Activated naive CD8-positive, alpha-beta T cell treated with anti-CD3 and anti-CD28 coated beads, Interleukin-2, amount 50 U/mL, for 24 hours (primary cell): ENCODE results near the gene ADAP1.
A peak's percentile ranks its signal among the peaks of the same experiment; 100 is the strongest.
"Not testable (repeated sequence)": the region's sequence is repeated elsewhere in the genome, so short reads cannot be mapped to it uniquely, and the experiment has no call there.

Experiments
- ATAC-seq: fragments of 150-1000 bp; cut with Tn5 transposase; one replicate; pipeline ENCODE4 v1.10.0; 2021
- DNase-seq: peaks from one replicate; pipeline ENCODE4 v3.0.0; 2021
- H3K27ac Mint-ChIP-seq: one replicate; pipeline ENCODE4 v1.8.0; 2021; ENCODE audit warnings: mild to moderate bottlenecking, mixed read lengths
- H3K27me3 Mint-ChIP-seq: one replicate; pipeline ENCODE4 v1.8.0; 2021; ENCODE audit warnings: mixed read lengths
- H3K36me3 Mint-ChIP-seq: one replicate; pipeline ENCODE4 v1.8.0; 2021; ENCODE audit warnings: low read depth, mixed read lengths
- H3K4me1 Mint-ChIP-seq: one replicate; pipeline ENCODE4 v1.8.0; 2021; ENCODE audit warnings: mixed read lengths
- H3K4me3 Mint-ChIP-seq: one replicate; pipeline ENCODE4 v1.8.0; 2021; ENCODE audit warnings: mild to moderate bottlenecking, moderate library complexity, mixed read lengths
- H3K9me3 Mint-ChIP-seq: one replicate; pipeline ENCODE4 v1.8.0; 2021; ENCODE audit warnings: mixed read lengths

ADAP1 gene

DNA sequence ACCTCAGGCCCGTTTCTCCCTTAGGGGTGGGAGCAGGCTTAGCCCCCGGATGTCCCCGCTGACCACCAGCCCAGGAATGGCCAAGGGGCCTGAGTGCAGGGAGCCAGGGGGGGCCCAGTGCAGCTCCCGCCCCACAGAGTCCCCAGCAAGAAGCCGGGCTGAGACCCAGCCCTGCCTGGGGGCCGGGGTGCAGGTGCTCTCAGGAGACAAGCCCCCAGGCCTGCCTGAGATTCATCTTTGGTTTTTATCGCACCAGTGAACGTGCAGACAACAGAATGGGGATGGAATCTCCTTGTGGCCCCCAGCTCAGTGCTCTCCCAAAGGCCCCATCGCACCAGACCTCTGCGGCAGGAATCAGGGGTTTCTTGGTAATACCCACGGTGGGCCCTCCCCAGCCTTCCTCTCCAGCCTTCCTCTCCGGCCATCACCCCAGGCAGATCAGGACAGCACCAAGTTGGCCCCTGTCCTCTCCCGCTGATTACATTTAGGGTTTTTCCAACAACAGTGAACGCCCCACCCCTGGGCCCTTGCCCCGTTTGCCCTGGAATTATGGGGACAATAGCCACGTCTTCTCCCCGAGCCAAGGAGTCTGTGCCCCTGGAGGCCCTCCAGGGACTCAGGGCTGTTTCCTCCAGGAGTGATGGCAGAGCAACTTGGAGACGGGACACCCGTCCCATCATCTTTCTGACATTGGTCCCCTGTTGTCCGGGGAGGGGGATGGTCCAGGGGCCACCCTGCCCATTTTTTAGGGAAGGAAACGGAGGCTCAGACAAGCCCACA lies 22.4 kb downstream of the ADAP1 start:
- no peak overlapping the region for H3K27ac Mint-ChIP-seq
- no peak for DNase-seq
- H3K36me3 Mint-ChIP-seq: peaks cover 23% of the 10 kb centered on the region
- H3K4me1 Mint-ChIP-seq: peaks cover 49% of the 10 kb centered on the region
- H3K4me3 Mint-ChIP-seq: no peak overlapping the region
- H3K27me3 Mint-ChIP-seq: no peaks in the 10 kb centered on the region
- ATAC-seq: no peak
- H3K9me3 Mint-ChIP-seq: no peaks in the 10 kb centered on the region

DNA sequence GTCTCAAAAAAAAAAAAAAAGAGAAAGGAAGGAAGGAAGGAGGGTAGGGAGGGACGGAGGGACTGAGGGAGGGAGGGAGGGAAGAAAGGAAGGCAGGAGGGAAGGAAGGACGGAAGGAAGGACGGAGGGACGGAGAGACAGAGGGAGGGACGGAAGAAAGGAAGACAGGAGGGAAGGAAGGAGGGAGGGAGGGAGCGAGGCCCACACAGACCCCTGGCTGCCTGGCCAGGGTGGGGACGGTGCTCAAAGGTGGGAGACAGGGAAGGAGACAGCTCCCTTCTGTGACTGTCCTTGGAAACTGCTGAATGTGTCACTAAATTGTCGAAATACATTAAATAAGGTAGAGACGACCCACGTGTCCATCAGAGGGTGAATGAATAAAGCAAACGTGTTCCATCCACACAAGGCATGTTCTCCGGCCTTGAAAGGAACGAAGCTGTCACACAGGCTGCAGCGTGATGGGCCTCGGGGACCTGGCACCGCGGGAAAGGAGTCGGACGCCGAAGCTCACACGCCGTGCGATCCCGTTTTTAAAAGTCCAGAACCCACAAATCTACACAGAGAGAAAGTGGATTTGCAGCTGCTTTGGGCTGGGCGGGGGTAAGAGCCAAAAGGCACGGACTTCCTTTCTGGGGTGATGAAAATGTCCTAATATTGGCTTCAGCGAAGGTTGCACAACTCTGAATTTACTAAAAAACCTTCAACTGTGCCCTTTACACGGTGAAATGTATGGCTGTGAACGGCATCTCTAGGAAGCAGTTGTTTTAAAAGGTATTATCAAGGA lies 23.3 kb downstream of the ADAP1 start:
- Mint-ChIP-seq H3K36me3 (peaks cover 19% of the 10 kb centered on the region), H3K9me3 (no peaks in the 10 kb centered on the region), H3K4me3 (no peak overlapping the region), H3K27me3 (no peaks in the 10 kb centered on the region), H3K27ac (peak overlapping the region; percentile 14), H3K4me1 (peaks cover 47% of the 10 kb centered on the region)
- no peak for DNase-seq
- no peak for ATAC-seq

DNA sequence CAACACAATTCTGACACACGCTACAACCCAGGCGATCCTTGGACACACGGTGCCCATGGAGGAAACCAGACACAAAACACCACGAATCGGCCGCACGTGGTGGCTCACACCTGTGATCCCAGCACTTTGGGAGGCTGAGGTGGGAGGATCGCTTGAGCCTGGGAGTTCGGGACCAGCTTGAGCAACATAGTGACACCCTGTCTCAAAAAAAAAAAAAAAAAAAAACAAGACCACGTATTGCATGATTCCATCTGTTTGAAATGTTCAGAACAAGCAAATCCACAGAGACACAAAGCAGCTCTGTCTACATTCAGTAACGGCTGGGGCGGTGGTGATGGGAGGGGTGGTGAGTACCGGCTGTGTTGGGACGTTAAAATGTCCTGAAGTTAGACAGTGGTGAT lies 25.2 kb downstream of the ADAP1 start:
- ATAC-seq (no peak), DNase-seq (no peak)
- peak overlapping the region; percentile 61 for H3K4me3 Mint-ChIP-seq
- H3K27me3 Mint-ChIP-seq: no peaks in the 10 kb centered on the region
- peaks cover 18% of the 10 kb centered on the region for H3K36me3 Mint-ChIP-seq
- H3K4me1 Mint-ChIP-seq: peaks cover 55% of the 10 kb centered on the region
- H3K9me3 Mint-ChIP-seq: no peaks in the 10 kb centered on the region
- peak overlapping the region; percentile 95 for H3K27ac Mint-ChIP-seq

DNA sequence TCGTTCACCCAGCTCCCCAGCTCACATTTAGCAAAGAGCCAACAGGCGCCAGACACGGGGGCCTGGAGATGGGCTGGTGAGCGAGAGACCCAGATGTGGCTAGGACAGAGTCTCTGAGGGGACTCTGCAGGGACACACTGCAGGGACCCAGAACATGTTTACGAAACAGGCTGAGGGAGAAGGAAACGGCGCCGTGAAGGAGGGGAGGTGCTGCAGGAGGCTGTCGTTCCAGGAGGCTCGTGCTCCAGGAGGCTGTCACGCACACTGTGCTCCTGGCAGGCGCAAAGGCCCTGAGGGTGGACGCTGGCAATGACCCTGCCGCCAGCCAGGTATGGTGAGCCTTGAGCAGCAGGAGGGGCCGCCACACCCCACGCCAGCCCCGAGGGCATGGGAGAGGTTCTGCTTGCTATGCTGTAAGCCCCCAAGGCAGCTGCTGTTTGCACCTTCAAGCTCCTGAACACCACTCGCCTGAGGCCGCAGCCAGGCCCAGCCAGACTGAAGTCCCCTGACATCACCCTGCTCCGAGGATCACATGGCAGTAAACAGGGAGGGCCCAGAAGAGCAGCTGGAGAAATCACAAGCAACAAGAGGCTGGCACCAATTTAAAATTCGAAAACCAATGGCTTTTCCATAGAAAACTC lies 27.3 kb downstream of the ADAP1 start:
- Mint-ChIP-seq H3K36me3 (peaks cover 18% of the 10 kb centered on the region), H3K27ac (peak overlapping the region; percentile 65), H3K27me3 (no peaks in the 10 kb centered on the region), H3K4me3 (no peak overlapping the region), H3K9me3 (no peaks in the 10 kb centered on the region), H3K4me1 (peaks cover 68% of the 10 kb centered on the region)
- ATAC-seq (no peak), DNase-seq (no peak)

DNA sequence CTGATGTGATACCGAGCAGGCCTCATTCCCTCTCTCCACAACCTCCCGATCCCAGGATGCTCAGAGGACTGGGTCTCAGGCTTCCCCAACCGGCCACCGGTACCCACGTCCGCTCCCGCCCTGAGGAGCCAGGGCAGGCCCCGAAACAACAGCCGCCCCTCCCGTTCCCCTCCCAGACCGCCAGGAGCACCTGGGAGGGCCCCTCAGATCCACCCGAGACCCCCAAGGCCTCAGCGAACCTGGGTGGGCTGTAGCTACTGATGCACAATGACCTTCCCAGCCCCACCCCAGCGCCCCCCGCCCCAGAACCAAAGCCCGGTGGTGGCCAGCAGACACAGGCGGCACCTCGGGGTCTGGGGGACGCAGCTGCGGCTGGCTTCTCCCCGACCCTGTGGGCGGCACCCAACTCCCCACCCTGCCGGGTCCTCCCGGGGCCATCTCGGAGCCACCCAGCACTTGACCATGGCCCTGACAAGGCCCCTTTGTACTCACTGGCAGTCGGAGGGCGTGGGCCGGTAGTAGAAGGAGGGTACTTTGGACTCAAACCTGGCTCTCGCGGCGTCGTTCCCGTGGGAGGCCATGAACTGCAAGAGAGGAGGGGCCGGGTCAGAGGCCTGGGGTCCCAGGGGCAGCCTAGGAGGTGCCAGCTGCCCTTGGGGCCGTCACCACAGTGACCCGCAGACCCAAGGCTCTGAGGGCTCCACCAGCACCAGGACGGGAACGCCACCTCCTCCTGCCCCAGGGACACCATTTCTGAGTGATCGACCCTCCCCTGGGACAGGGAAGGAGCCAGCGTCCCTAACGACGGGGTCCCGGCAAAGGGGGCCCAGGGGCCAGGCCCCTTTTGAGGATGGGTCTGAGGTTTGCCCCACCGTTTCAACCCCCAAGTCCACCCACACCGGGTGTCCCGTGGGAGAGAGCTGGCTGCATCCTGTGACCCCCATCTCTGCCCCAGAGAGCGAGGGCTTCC lies 28.1 kb downstream of the ADAP1 start:
- H3K9me3 Mint-ChIP-seq: no peaks in the 10 kb centered on the region
- peaks cover 73% of the 10 kb centered on the region for H3K4me1 Mint-ChIP-seq
- H3K27ac Mint-ChIP-seq: peak overlapping the region; percentile 85
- DNase-seq (no peak), ATAC-seq (no peak)
- H3K27me3 Mint-ChIP-seq: no peaks in the 10 kb centered on the region
- no peak overlapping the region for H3K4me3 Mint-ChIP-seq
- peaks cover 18% of the 10 kb centered on the region for H3K36me3 Mint-ChIP-seq

DNA sequence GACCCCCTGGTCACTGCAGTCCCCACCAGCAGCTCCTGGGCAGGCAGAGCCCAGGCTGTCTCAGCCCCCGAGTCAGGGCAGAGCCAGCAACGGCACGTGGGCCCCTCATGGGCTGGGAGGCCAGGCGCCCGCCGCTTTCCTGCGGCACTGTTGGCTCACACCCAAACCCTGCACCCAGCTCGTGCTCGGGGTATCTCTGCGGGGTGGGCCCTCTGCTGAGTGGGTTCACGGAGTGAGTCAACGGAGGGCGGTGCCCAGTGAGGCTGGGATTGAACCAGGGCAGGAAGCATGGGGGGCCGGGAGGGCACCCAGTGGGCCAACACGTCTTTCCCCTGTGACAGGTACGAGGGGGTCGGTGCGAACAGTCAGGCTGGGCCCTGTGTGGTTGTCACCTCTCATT lies 28.9 kb downstream of the ADAP1 start:
- H3K4me3 Mint-ChIP-seq: peak overlapping the region; percentile 36
- ATAC-seq (peak; percentile 49), DNase-seq (peak; percentile 89)
- peaks cover 18% of the 10 kb centered on the region for H3K36me3 Mint-ChIP-seq
- H3K9me3 Mint-ChIP-seq: no peaks in the 10 kb centered on the region
- peaks cover 74% of the 10 kb centered on the region for H3K4me1 Mint-ChIP-seq
- H3K27me3 Mint-ChIP-seq: no peaks in the 10 kb centered on the region
- H3K27ac Mint-ChIP-seq: peak overlapping the region; percentile 85

DNA sequence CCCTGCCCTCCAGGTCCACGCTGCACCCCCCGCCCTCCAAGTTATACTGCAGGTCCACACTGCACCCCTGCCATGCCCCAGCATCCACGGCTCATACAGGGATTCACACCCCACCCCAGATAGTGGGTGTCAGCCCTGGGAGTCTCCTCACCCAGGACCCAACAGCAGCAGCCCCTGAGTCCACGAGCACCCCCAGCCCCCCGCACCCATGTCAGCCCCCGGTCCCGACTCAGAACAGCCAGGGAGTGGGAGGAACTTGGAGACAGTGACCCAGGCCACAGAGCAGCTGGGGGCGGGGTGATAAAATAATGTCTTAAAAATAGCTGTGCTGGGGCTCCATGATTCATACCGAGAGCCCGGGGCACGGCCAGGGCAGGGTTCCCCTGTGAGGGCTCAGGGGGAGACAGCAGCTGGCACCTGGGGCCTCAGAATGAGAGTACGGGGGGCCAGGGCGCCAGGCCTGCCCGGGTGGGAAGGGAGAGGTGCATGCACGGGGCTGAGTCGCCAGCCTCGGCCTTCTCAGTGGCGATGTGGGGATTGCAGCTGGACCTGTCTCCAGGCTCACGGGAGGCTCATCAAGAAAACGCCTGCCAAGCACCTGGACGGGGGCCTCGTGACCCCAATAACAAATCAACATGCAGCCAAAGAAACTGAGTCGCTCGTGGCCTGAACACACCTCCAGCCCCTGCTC lies 29.8 kb downstream of the ADAP1 start:
- H3K27ac Mint-ChIP-seq: peak overlapping the region; percentile 88
- peaks cover 13% of the 10 kb centered on the region for H3K36me3 Mint-ChIP-seq
- peak overlapping the region; percentile 72 for H3K4me3 Mint-ChIP-seq
- no peaks in the 10 kb centered on the region for H3K27me3 Mint-ChIP-seq
- peaks cover 72% of the 10 kb centered on the region for H3K4me1 Mint-ChIP-seq
- no peaks in the 10 kb centered on the region for H3K9me3 Mint-ChIP-seq
- peak; percentile 87 for DNase-seq
- peak; percentile 56 for ATAC-seq

DNA sequence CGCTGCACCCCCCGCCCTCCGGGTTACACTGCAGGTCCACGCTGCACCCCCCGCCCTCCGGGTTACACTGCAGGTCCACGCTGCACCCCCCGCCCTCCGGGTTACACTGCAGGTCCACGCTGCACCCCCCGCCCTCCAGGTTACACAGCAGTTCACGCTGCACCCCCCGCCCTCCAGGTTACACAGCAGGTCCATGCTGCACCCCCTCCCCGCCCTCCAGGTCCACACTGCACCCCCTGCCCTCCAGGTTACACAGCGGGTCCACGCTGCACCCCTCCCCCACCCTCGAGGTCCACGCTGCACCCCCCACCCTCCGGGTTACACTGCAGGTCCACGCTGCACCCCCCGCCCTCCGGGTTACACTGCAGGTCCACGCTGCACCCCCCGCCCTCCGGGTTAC lies 30.4 kb downstream of the ADAP1 start:
- DNase-seq, ATAC-seq, H3K27ac Mint-ChIP-seq, H3K4me3 Mint-ChIP-seq, H3K27me3 Mint-ChIP-seq, H3K9me3 Mint-ChIP-seq: not testable (repeated sequence)
- H3K4me1 Mint-ChIP-seq: peaks cover 68% of the 10 kb centered on the region
- peaks cover 13% of the 10 kb centered on the region for H3K36me3 Mint-ChIP-seq

DNA sequence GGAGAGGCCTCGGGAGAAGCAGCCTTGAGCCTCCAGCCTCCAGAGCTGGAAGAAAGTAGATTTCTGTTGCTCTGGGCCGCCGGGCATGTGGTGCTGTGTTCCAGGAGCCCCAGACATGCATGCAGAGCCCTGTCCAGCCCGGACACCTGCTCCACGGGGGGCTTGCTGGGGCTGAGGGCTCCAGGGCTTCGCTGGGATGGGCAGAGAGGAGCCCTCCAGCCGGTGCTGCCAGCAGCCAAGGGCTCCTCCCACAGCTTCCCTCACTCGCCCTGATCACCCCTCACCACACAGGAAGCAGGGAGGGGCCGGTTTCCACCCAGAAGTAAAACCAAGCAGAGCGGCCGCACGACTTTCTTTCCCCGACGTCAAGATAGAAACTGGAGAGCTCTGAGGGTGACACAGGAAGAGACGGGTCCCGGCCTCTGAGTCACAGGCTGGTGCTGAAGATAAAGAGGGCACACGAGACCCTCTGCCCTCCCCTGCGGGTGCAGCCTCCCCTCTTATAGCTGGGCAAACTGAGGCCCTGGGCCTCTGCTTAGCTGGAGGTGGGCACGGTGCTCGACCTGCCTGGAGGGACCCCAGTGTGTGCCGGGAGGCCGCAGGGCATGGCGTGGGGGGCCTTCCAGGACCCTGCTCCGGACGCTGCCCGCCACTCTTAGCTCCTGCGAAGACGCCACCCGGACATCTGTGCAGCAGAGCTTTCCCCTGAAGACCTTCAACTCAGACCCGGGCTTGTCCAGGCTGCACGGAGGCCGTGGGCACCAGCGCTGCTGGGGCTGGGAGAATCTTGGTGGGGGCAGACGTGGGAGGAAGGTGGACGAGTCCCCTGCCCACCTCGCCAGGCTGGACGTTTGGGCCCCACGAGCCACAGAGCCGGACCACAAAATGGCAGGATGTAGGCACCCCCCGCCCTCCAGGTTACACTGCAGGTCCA lies 31.1 kb downstream of the ADAP1 start:
- peak; percentile 93 for DNase-seq
- H3K4me1 Mint-ChIP-seq: peaks cover 61% of the 10 kb centered on the region
- peak overlapping the region; percentile 94 for H3K27ac Mint-ChIP-seq
- H3K36me3 Mint-ChIP-seq: peaks cover 10% of the 10 kb centered on the region
- H3K4me3 Mint-ChIP-seq: peak overlapping the region; percentile 77
- H3K27me3 Mint-ChIP-seq: no peaks in the 10 kb centered on the region
- peak; percentile 75 for ATAC-seq
- no peaks in the 10 kb centered on the region for H3K9me3 Mint-ChIP-seq

DNA sequence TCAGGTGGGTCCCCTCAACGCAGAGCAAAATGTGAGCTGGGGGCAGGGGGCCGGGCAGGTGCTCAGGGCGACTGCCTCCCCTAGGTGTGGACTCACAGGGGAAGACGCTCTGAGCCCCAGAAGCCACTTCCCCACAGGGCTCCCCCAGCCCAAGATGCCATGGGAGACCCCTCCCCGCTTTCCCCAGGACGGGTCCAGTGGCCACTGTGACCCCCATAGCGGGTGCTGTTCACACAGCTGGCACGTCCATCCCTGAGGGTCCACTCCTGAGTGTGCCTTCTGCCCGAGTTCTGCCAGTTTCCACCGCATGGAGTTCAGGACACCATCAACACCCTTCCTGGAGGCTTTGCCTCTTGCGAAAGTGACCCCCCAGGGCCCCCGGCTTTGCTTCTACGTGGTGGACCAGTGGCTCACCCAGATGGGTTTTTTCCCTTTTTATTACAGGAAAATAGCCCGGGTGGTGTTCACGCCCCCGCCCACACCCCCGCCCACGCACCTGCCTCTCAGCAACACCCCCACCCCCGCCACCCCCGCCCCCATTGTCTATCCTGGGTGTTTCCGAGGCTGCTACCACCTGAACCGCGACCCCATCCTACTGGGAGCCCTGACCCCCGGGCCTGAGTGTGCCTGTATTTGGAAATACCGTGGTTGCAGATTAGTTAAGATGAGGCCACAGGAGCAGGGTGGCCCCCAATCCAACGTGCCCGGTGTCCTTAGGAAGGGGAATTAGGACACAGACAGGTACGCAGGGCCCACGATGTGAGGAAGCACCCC lies 32.0 kb downstream of the ADAP1 start:
- DNase-seq: peak; percentile 69

DNA sequence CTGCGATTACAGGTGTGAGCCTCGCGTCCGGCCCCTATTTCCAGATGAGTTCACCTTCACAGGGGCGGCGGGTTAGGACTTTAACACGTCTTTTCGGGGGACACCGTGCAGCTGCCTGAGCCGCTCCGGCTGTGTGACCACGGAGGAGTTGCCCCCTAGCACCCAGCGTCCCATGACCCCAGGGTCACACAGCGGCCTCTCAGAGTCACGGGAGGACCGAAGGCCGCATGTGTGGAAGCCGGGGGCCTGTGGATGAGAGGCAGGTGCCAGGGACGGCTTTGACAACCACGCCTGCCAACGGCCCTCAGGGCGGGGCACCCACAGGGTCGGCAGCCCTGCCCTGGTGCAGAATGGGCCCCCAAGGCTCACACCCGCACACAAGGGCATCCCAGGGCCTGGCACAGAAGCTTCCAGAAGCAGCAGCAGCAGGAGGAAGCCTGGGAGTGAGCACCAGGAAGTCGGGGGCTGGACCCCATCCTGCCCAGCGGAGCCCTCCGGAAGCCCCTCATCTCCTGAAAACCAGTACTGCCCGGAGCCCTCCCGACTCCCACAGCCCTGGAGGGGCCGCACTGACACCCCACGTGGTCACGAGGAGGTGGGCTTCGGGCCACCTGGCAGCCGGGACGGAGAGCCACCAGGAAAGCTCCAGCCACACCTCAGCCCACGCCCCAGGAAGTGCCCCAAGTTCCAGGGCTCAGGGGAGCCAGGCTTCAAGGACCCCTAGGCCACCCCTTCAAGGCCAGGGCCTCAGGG lies 32.7 kb downstream of the ADAP1 start:
- ATAC-seq (no peak), DNase-seq (no peak)
- no peaks in the 10 kb centered on the region for H3K9me3 Mint-ChIP-seq
- H3K27ac Mint-ChIP-seq: peak overlapping the region; percentile 94
- H3K36me3 Mint-ChIP-seq: peaks cover 6% of the 10 kb centered on the region
- H3K4me1 Mint-ChIP-seq: peaks cover 50% of the 10 kb centered on the region
- H3K27me3 Mint-ChIP-seq: no peaks in the 10 kb centered on the region
- peak overlapping the region; percentile 40 for H3K4me3 Mint-ChIP-seq

More for the DNA sequence above, 32.0 kb downstream of the ADAP1 start:
- ATAC-seq: peak; percentile 1
- Mint-ChIP-seq H3K27me3 (no peaks in the 10 kb centered on the region), H3K4me3 (peak overlapping the region; percentile 77), H3K27ac (peak overlapping the region; percentile 94), H3K9me3 (no peaks in the 10 kb centered on the region), H3K4me1 (peaks cover 57% of the 10 kb centered on the region), H3K36me3 (peaks cover 8% of the 10 kb centered on the region)
